PC-9 (cell line): ENCODE results near the gene SLC7A11.

Source experiments
- EZH2 ChIP-seq: fragments of 200-600 bp; sonication (generic); IDR thresholded peaks from 2 replicates; pipeline ENCODE4 v1.8.0; 2017; ENCODE audit warnings: antibody characterized with exemption, low read depth
- TF ChIP-seq, protein P1 (sequence below): fragments of 200-600 bp; sonication (generic); conservative IDR thresholded peaks from 2 replicates; pipeline ENCODE4 v1.6.1; 2017; ENCODE audit warnings: mixed run types, antibody characterized with exemption, mild to moderate bottlenecking, moderate library complexity

DNA sequence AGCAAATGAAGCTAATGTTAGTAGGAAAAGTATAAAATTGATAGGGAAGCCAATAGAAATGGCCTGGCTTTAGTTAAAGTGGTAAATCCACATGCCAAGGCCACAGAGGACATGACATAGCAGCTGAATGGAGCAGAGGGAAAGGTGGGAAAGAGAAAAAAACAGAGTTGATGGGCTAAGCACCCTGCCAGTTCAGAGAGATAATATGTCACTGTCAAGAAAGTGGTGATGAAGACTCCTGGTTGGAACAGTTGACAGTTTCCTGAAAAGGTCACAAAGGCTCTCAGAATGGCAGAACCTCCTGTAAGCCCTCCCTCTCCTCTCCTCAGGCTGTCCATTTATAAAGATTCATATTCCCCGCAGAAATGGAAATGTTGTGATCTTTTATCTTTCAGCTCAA, 48.2 kb downstream of the SLC7A11 start:
- TF ChIP-seq, protein P1, sequence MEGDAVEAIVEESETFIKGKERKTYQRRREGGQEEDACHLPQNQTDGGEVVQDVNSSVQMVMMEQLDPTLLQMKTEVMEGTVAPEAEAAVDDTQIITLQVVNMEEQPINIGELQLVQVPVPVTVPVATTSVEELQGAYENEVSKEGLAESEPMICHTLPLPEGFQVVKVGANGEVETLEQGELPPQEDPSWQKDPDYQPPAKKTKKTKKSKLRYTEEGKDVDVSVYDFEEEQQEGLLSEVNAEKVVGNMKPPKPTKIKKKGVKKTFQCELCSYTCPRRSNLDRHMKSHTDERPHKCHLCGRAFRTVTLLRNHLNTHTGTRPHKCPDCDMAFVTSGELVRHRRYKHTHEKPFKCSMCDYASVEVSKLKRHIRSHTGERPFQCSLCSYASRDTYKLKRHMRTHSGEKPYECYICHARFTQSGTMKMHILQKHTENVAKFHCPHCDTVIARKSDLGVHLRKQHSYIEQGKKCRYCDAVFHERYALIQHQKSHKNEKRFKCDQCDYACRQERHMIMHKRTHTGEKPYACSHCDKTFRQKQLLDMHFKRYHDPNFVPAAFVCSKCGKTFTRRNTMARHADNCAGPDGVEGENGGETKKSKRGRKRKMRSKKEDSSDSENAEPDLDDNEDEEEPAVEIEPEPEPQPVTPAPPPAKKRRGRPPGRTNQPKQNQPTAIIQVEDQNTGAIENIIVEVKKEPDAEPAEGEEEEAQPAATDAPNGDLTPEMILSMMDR = no peak
- TF ChIP-seq EZH2 = no peak
